ENCODE results near the gene SH3GL3. TPM values are rescaled to one million over a fixed set of nuclear protein-coding genes. Genes with fewer than 3 reads are reported as not detected.

The SH3GL3 gene
- polyA plus RNA-seq, 2 of the 4 experiments (the other 2 are of a cell fraction), result 0.19 to 0.21 TPM

GRCh38 chr15:83472797-83473196, 25.7 kb downstream of the SH3GL3 start (continued):
- no peak for TF ChIP-seq REST (IDR thresholded peaks at IDR 0.05)

GRCh38 chr15:83474578-83474977, 27.4 kb downstream of the SH3GL3 start:
- ATAC-seq (no peak), DNase-seq (ENCODE audit: low read depth in 1 of 2, low spot score in 1 of 2) (no peak), FAIRE-seq (no peak)
- no peak overlapping the region for H3K4me3 ChIP-seq
- H3K4me1 ChIP-seq, result no peaks in the 10 kb centered on the region
- no peak overlapping the region for H3K4me2 ChIP-seq
- H3K27ac ChIP-seq, result no peak overlapping the region
- no peaks in the 10 kb centered on the region; the same call in 2 of the 3 replicates for H3K9me3 ChIP-seq
- ChIA-PET POLR2A (no interaction called here), CTCF (interaction anchor here (0.7 to 2.4 kb wide), 7 partner anchors 11 to 322 kb away, joined by 3 to 9 read pairs (median 3); no protein-coding TSS in a partner anchor)
- TF ChIP-seq MAFK (IDR thresholded peaks at IDR 0.05; ENCODE audit: partially characterized antibody) (no peak), CBX8 (IDR thresholded peaks at IDR 0.05) (no peak), SMC3 (IDR thresholded peaks at IDR 0.05) (no peak), RFX5 (IDR thresholded peaks at IDR 0.05) (no peak), BHLHE40 (IDR thresholded peaks at IDR 0.05; ENCODE audit: low read depth, low read length) (no peak), NFE2L2 (conservative IDR thresholded peaks at IDR 0.05; ENCODE audit: low read length) (no peak), ESRRA (IDR thresholded peaks at IDR 0.05; ENCODE audit: borderline replicate concordance, low read length) (no peak), ZSCAN20 (CRISPR knock-in tag; IDR thresholded peaks at IDR 0.05) (no peak), KDM5A (IDR thresholded peaks at IDR 0.05) (no peak), HDAC2 (IDR thresholded peaks at IDR 0.05) (no peak), HOXB5 (CRISPR knock-in tag; IDR thresholded peaks at IDR 0.05) (no peak), CEBPB (IDR thresholded peaks at IDR 0.05) (no peak), FOSL2 (IDR thresholded peaks at IDR 0.05) (no peak), FOSL2 (CRISPR knock-in tag; IDR thresholded peaks at IDR 0.05) (no peak), ZC3H11A (IDR thresholded peaks at IDR 0.05) (no peak), JUN (IDR thresholded peaks at IDR 0.05) (no peak), TFCP2L1 (CRISPR knock-in tag; IDR thresholded peaks at IDR 0.05) (no peak), HOXB13 (CRISPR knock-in tag; IDR thresholded peaks at IDR 0.05; ENCODE audit: low read depth) (no peak), NR3C1 (IDR thresholded peaks at IDR 0.05) (no peak), E2F6 (IDR thresholded peaks at IDR 0.05; ENCODE audit: borderline replicate concordance, low read depth) (no peak)
- 48% methylated on average over 4 of the region's 4 CpGs for WGBS (ENCODE audit: missing lambda C conversion rate)

- no peak for FAIRE-seq
- Histone ChIP-seq H3K4me3 (no peak overlapping the region), H3K4me1 (no peaks in the 10 kb centered on the region), H3K27ac (no peak overlapping the region), H3K9me3 (no peaks in the 10 kb centered on the region; the same call in 2 of the 3 replicates), H3K4me2 (no peak overlapping the region)
- DNase-seq (ENCODE audit: low read depth in 1 of 2, low spot score in 1 of 2), result no peak
- TF ChIP-seq CBX2 (IDR thresholded peaks at IDR 0.05; ENCODE audit: borderline replicate concordance, low read depth) (no peak), HOXB5 (CRISPR knock-in tag; IDR thresholded peaks at IDR 0.05) (no peak), RFX5 (IDR thresholded peaks at IDR 0.05) (no peak), RAD21 (conservative IDR thresholded peaks at IDR 0.05 in 1 of 2, IDR thresholded peaks at IDR 0.05 in 1 of 2) (no peak), EHF (CRISPR knock-in tag; IDR thresholded peaks at IDR 0.05) (no peak), MYC (IDR thresholded peaks at IDR 0.05; ENCODE audit: borderline replicate concordance, low read length) (no peak), MAFK (IDR thresholded peaks at IDR 0.05; ENCODE audit: partially characterized antibody) (no peak), FOSB (CRISPR knock-in tag; IDR thresholded peaks at IDR 0.05) (no peak), CHD2 (IDR thresholded peaks at IDR 0.05; ENCODE audit: low read length, partially characterized antibody) (no peak), NFE2L2 (conservative IDR thresholded peaks at IDR 0.05; ENCODE audit: low read length) (no peak), CHD4 (IDR thresholded peaks at IDR 0.05; ENCODE audit: borderline replicate concordance) (no peak), POLR2A (IDR thresholded peaks at IDR 0.05; ENCODE audit: low read length) (no peak), KDM1A (IDR thresholded peaks at IDR 0.05; ENCODE audit: low read depth) (no peak)
- ChIA-PET POLR2A (no interaction called here), CTCF (interaction anchor here (1.2 to 2.4 kb wide), 3 partner anchors 12 to 39 kb away, joined by 4 to 9 read pairs (median 4); no protein-coding TSS in a partner anchor)
- 30% methylated on average over 2 of the region's 2 CpGs for WGBS (ENCODE audit: missing lambda C conversion rate)
- no peak for ATAC-seq
Measured at GRCh38 chr15:83475551-83475950, 28.4 kb downstream of the SH3GL3 start.
